K562 (cell line): ENCODE measurements around the gene ATXN1. TPM values are rescaled to one million over a fixed set of nuclear protein-coding genes. Genes with fewer than 3 reads are reported as not detected.

Experiments
- ATAC-seq: fragments of 200-7000 bp; cut with Tn5 transposase; 3 replicates; pipeline ENCODE4 v1.9.1; 2020; ENCODE audit warnings: moderate library complexity
- BruUV-seq: library from RNA; stranded (reverse); fragments of 400-500 nt; replicated peaks from 2 replicates; lab custom pipeline; 2021; lab: Mats Ljungman, UMichigan
- CTCF ChIA-PET: fragments of 300-600 bp; formaldehyde crosslinking; extraction: SDS; loops from one replicate; lab custom pipeline; 2021; ENCODE audit warnings: low intra/inter-chr PET ratio; lab: Yijun Ruan, JAX
- POLR2A ChIA-PET: fragments of 300-600, 350-650 bp; sonication (Branson Sonifier 250); formaldehyde crosslinking; extraction: SDS; loops from one replicate; lab custom pipeline; 2021; ENCODE audit warnings: antibody characterized with exemption, inconsistent platforms; lab: Yijun Ruan, JAX
- DNase-seq, 4 experiments: peaks; one replicate each; pipeline versions ENCODE4 v3.0.0 to v3.0.0-alpha.2; 2011 to 2018; ENCODE audit warnings: low spot score in 3 of 4, mixed read lengths in 3 of 4; ENCODE audit errors: extremely low read depth in 1 of 4
- FAIRE-seq: peaks from 2 replicates; lab custom pipeline; 2011; peaks lifted over from hg19 to GRCh38; lab: Jason Lieb, UNC
- H2AFZ ChIP-seq: 2 replicates; pipeline ENCODE4 v1.6.0; 2011; ENCODE audit warnings: low read depth, low read length, control low read depth, inconsistent platforms
- H3K27ac ChIP-seq: fragments of 200-600 bp; 3 replicates; pipeline ENCODE4 v1.8.0; 2011; ENCODE audit warnings: low read depth, mild to moderate bottlenecking, control low read depth, inconsistent platforms, low read length, moderate library complexity, mixed read lengths; ENCODE audit errors: extremely low read depth
- H3K27me3 ChIP-seq, 2 experiments: fragments of 300-600 bp in 1 of 2; 2 replicates in 1 of 2; 3 replicates in 1 of 2; pipeline versions ENCODE4 v1.6.0 to v1.8.0; 2011; ENCODE audit warnings: inconsistent platforms in 2 of 2, low read length in 2 of 2, mild to moderate bottlenecking in 1 of 2, mixed read lengths in 1 of 2, moderate library complexity in 1 of 2; ENCODE audit not compliant: control insufficient read depth in 2 of 2, insufficient read depth in 2 of 2
- H3K36me3 ChIP-seq: fragments of 300-600 bp; 3 replicates; pipeline ENCODE4 v1.8.0; 2011; ENCODE audit warnings: mild to moderate bottlenecking, low read length, inconsistent platforms; ENCODE audit not compliant: control insufficient read depth, insufficient read depth
- H3K4me1 ChIP-seq, 2 experiments: fragments of 200-600 bp in 1 of 2; replicated peaks in 1 of 2; 2 replicates in 1 of 2; 3 replicates in 1 of 2; pipeline versions ENCODE4 v1.5.1 to v1.8.0; 2011; ENCODE audit warnings: inconsistent platforms in 2 of 2, low read length in 2 of 2, mild to moderate bottlenecking in 1 of 2, mixed read lengths in 1 of 2, moderate library complexity in 1 of 2; ENCODE audit not compliant: control insufficient read depth in 2 of 2, insufficient read depth in 2 of 2
- H3K4me2 ChIP-seq: 2 replicates; pipeline ENCODE4 v1.6.1; 2011; ENCODE audit warnings: low read length, control low read depth, inconsistent platforms, mixed read lengths; ENCODE audit not compliant: insufficient read depth
- H3K4me3 ChIP-seq: fragments of 200-600 bp; sonication (generic), shearing (Covaris generic); 2 replicates; pipeline ENCODE4 v1.5.1; 2016; ENCODE audit warnings: control low read depth, inconsistent platforms
- H3K79me2 ChIP-seq: fragments of 200-600 bp; 3 replicates; pipeline ENCODE4 v1.8.0; 2011; ENCODE audit warnings: low read length, inconsistent platforms; ENCODE audit not compliant: control insufficient read depth, insufficient read depth
- H3K9ac ChIP-seq, 2 experiments: 2 replicates each; pipeline versions ENCODE4 v1.6.0 to v1.6.1; 2011; ENCODE audit warnings: low read depth in 2 of 2, low read length in 2 of 2, control low read depth in 1 of 2, inconsistent platforms in 1 of 2, mild to moderate bottlenecking in 1 of 2, mixed read lengths in 1 of 2; ENCODE audit not compliant: insufficient read depth in 1 of 2
- H3K9me1 ChIP-seq: one replicate; pipeline ENCODE4 v1.6.0; 2011; ENCODE audit warnings: inconsistent platforms, mild to moderate bottlenecking, low read length, moderate library complexity; ENCODE audit not compliant: control insufficient read depth, insufficient read depth
- H3K9me3 ChIP-seq: replicated peaks from 2 replicates; pipeline ENCODE4 v1.5.1; 2011; ENCODE audit warnings: low read depth, low read length, inconsistent platforms; ENCODE audit not compliant: control insufficient read depth, insufficient read depth
- H4K20me1 ChIP-seq: replicated peaks from 2 replicates; pipeline ENCODE4 v1.6.1; 2011; ENCODE audit warnings: low read length, inconsistent platforms, mixed read lengths; ENCODE audit not compliant: control insufficient read depth, insufficient read depth
- ARID1B ChIP-seq: fragments of 450-650 bp; IDR thresholded peaks from 2 replicates; pipeline ENCODE4 v1.6.1; 2016; ENCODE audit warnings: antibody characterized with exemption, mild to moderate bottlenecking, inconsistent platforms
- BCLAF1 ChIP-seq, 2 experiments: fragments of 450-650 bp in 1 of 2; IDR thresholded peaks; 2 replicates each; pipeline ENCODE4 v1.6.1; 2011 to 2017; ENCODE audit warnings: low read depth in 2 of 2, antibody characterized with exemption in 1 of 2, borderline replicate concordance in 1 of 2, low read length in 1 of 2, mild to moderate bottlenecking in 1 of 2, mixed read lengths in 1 of 2; ENCODE audit not compliant: control insufficient read depth in 1 of 2
- DNMT1 ChIP-seq: fragments of 450-650 bp; IDR thresholded peaks from 2 replicates; pipeline ENCODE4 v1.6.1; 2016; ENCODE audit warnings: antibody characterized with exemption, mild to moderate bottlenecking
- ESRRA ChIP-seq: fragments of 450-650 bp; IDR thresholded peaks from 2 replicates; pipeline ENCODE4 v1.6.1; 2014; ENCODE audit warnings: low read depth, mild to moderate bottlenecking, moderate library complexity, borderline replicate concordance
- ETS2 ChIP-seq: IDR thresholded peaks from 2 replicates; pipeline ENCODE4 v1.6.1; 2016; ENCODE audit warnings: borderline replicate concordance, missing genetic modification characterization, mild to moderate bottlenecking, moderate library complexity, missing compliant biosample characterization; ENCODE audit not compliant: poor library complexity, severe bottlenecking
- GATAD2B ChIP-seq: fragments of 450-650 bp; IDR thresholded peaks from 2 replicates; pipeline ENCODE4 v1.6.1; 2017; ENCODE audit warnings: mild to moderate bottlenecking, borderline replicate concordance
- LARP7 ChIP-seq: fragments of 450-650 bp; IDR thresholded peaks from 2 replicates; pipeline ENCODE4 v1.6.1; 2016
- MAFG ChIP-seq: fragments of 450-650 bp; conservative IDR thresholded peaks from 2 replicates; pipeline ENCODE4 v1.6.1; 2016; ENCODE audit warnings: missing genetic modification characterization, missing compliant biosample characterization
- RAD21 ChIP-seq, 2 experiments: fragments of 250-450 bp in 1 of 2; fragments of 450-650 bp in 1 of 2; sonication (Bioruptor Pico) in 1 of 2; formaldehyde crosslinking in 1 of 2; IDR thresholded peaks in 1 of 2; conservative IDR thresholded peaks in 1 of 2; 2 replicates each; pipeline versions ENCODE4 v1.4.0 to v1.8.0; 2020 to 2022; ENCODE audit warnings: mild to moderate bottlenecking in 2 of 2, moderate library complexity in 1 of 2
- RUNX1 ChIP-seq: sonication (generic); IDR thresholded peaks from 2 replicates; pipeline ENCODE4 v1.6.1; 2016; ENCODE audit warnings: antibody characterized with exemption, low read depth
- SP2 ChIP-seq: IDR thresholded peaks from 2 replicates; pipeline ENCODE4 v1.6.1; 2011; ENCODE audit warnings: mild to moderate bottlenecking, low read depth, low read length, moderate library complexity; ENCODE audit not compliant: poor library complexity, severe bottlenecking; ENCODE audit errors: extremely low read depth
- SRF ChIP-seq, 2 experiments: fragments of 250-450, 450-650 bp in 1 of 2; sonication (Bioruptor Pico) in 1 of 2; sonication (generic) in 1 of 2; formaldehyde crosslinking; IDR thresholded peaks; 2 replicates each; pipeline versions ENCODE4 v1.5.0 to v1.5.1; 2020 to 2022; ENCODE audit warnings: mild to moderate bottlenecking in 1 of 2, missing genetic modification reagents in 1 of 2
- TEAD4 ChIP-seq, 2 experiments: sonication (generic) in 1 of 2; formaldehyde crosslinking in 1 of 2; IDR thresholded peaks; 2 replicates each; pipeline versions ENCODE4 v1.6.1 to v1.8.0; 2012 to 2022; ENCODE audit warnings: borderline replicate concordance in 1 of 2, inconsistent platforms in 1 of 2, low read length in 1 of 2, mild to moderate bottlenecking in 1 of 2, missing genetic modification reagents in 1 of 2
- ZBTB5 ChIP-seq: fragments of 450-650 bp; IDR thresholded peaks from 2 replicates; pipeline ENCODE4 v1.6.1; 2017; ENCODE audit warnings: antibody characterized with exemption
- ZNF133 ChIP-seq: fragments of 250-450 bp; sonication (Bioruptor Pico); IDR thresholded peaks from 2 replicates; pipeline ENCODE4 v1.4.0; 2020; ENCODE audit warnings: mild to moderate bottlenecking
- ZNF197 ChIP-seq: fragments of 200-800 bp; sonication (Bioruptor generic); IDR thresholded peaks from 2 replicates; pipeline ENCODE4 v1.6.1; 2016; ENCODE audit warnings: low read depth, missing genetic modification characterization, missing compliant biosample characterization
- ZNF282 ChIP-seq: sonication (generic); formaldehyde crosslinking; IDR thresholded peaks from 2 replicates; pipeline ENCODE4 v1.8.1; 2023; ENCODE audit warnings: missing genetic modification reagents
- WGBS: fragments of 100-300 bp; shearing (Covaris generic); methylation state at CpG from one replicate; pipeline ENCODE4 v1.1.6; 2016; ENCODE audit warnings: low coverage, mixed read lengths; ENCODE audit not compliant: insufficient coverage; ENCODE audit errors: missing lambda C conversion rate; 5-methylcytosine and 5-hydroxymethylcytosine counted together
- in situ Hi-C: fragments of 300-500 bp; cut with MboI; formaldehyde crosslinking; loops from 4 replicates; pipeline ENCODE4 v1.15.0; 2018; ENCODE audit warnings: inconsistent platforms, mixed read lengths
- intact Hi-C: fragments of 100-400 bp; cut with micrococcal nuclease; formaldehyde crosslinking; loops from 2 replicates; pipeline ENCODE4 v1.14.2; 2022
- polyA plus RNA-seq, 8 experiments: library from polyadenylated mRNA; depleted of rRNA in 4 of 8; stranded (reverse) in 5 of 8; unstranded in 3 of 8; fragments of >200 nt; fragmentation: Nextera tagmentation in 2 of 8; fragmentation: Illumina TruSeq in 1 of 8; extraction: Ambion mirVana in 2 of 8; extraction: Trizol in 1 of 8; gene quantifications; 2 replicates each; pipeline versions ENCODE4 v1.2.1 to v1.2.3, GENCODE V29; 2011 to 2014; ENCODE audit warnings: inconsistent platforms in 1 of 8, missing spikeins in 1 of 8
- total RNA-seq, 7 experiments: library from RNA; depleted of rRNA in 6 of 7; stranded (reverse); fragments of >200 nt in 6 of 7; fragmentation: Illumina TruSeq in 2 of 7; extraction: Trizol in 2 of 7; gene quantifications; 2 replicates each; pipeline versions ENCODE4 v1.2.1 to v1.2.3, GENCODE V29; 2011 to 2021; ENCODE audit warnings: low replicate concordance in 1 of 7

Gene ATXN1
- total and polyA plus RNA-seq, 9 of the 15 experiments (the other 6 are each of a cell fraction or from before 2014, with no cell fraction given), result under 0.01 to 1.2 (median 0.58) TPM

- Histone ChIP-seq H3K4me1 (peaks cover 10 to 32% of the 10 kb centered on the region in 2 experiments), H3K27me3 (no peaks in the 10 kb centered on the region), H3K9ac (no peak overlapping the region), H2AFZ (no peak overlapping the region), H3K27ac (no peak overlapping the region), H3K4me2 (no peak overlapping the region), H3K9me1 (no peaks in the 10 kb centered on the region), H3K9me3 (no peaks in the 10 kb centered on the region), H3K36me3 (no peaks in the 10 kb centered on the region), H3K79me2 (no peaks in the 10 kb centered on the region), H3K4me3 (no peak overlapping the region), H4K20me1 (no peaks in the 10 kb centered on the region)
- in situ Hi-C loops, result no loop called here
- BruUV-seq, result no TSS peak
- 91% methylated on average over 15 of the region's 32 CpGs for WGBS
- DNase-seq, result no peak
- no peak for FAIRE-seq
- ChIA-PET CTCF (no interaction called here), POLR2A (interaction anchor here (0.6 to 0.7 kb wide), 3 partner anchors 8 to 814 kb away, joined by 3 read pairs; no protein-coding TSS in a partner anchor)
- intact Hi-C loops, result no loop called here
- ATAC-seq, result no peak
- TF ChIP-seq ETS2 (tag), result no peak
- TF ChIP-seq RUNX1, result no peak
- no peak for TF ChIP-seq RAD21 (CRISPR knock-in tag; conservative IDR thresholded peaks at IDR 0.05 in 1 of 2, IDR thresholded peaks at IDR 0.05 in 1 of 2)
- no peak for TF ChIP-seq SP2
- no peak for TF ChIP-seq BCLAF1 (IDR thresholded peaks at IDR 0.05; ENCODE audit: borderline replicate concordance in 1 of 2, control insufficient read depth in 1 of 2, low read depth in 2 of 2, low read length in 1 of 2)
- TF ChIP-seq ESRRA, result no peak
- TF ChIP-seq SRF (CRISPR knock-in tag; IDR thresholded peaks at IDR 0.05), result no peak
- no peak for TF ChIP-seq ARID1B
- TF ChIP-seq ZNF282, result no peak
- TF ChIP-seq ZNF133 (CRISPR knock-in tag), result no peak
- TF ChIP-seq TEAD4 (IDR thresholded peaks at IDR 0.05; ENCODE audit: low read length), result no peak
- TF ChIP-seq TEAD4 (CRISPR knock-in tag; IDR thresholded peaks at IDR 0.05; ENCODE audit: borderline replicate concordance), result no peak
- no peak for TF ChIP-seq ZNF197 (CRISPR knock-in tag)
- no peak for TF ChIP-seq GATAD2B
- TF ChIP-seq DNMT1, result no peak
- TF ChIP-seq MAFG (tag), result no peak
- TF ChIP-seq ZBTB5, result no peak
- TF ChIP-seq LARP7, result no peak
Measured at GRCh38 chr6:16346831-16347230, 414.4 kb downstream of the ATXN1 start.
